Astrocyte (in vitro differentiated cells and primary cell): Measurements from ENCODE around the gene PLCL2.

Source experiments
- CTCF ChIP-seq: IDR thresholded peaks from 2 replicates; pipeline ENCODE4 v1.5.1; 2011; ENCODE audit warnings: low read depth, mild to moderate bottlenecking, inconsistent platforms, low read length, moderate library complexity; ENCODE audit not compliant: insufficient read depth
- EZH2 ChIP-seq: IDR thresholded peaks from 2 replicates; pipeline ENCODE4 v1.6.1; 2012; ENCODE audit warnings: mild to moderate bottlenecking, low read length, inconsistent platforms; ENCODE audit not compliant: insufficient read depth

DNA sequence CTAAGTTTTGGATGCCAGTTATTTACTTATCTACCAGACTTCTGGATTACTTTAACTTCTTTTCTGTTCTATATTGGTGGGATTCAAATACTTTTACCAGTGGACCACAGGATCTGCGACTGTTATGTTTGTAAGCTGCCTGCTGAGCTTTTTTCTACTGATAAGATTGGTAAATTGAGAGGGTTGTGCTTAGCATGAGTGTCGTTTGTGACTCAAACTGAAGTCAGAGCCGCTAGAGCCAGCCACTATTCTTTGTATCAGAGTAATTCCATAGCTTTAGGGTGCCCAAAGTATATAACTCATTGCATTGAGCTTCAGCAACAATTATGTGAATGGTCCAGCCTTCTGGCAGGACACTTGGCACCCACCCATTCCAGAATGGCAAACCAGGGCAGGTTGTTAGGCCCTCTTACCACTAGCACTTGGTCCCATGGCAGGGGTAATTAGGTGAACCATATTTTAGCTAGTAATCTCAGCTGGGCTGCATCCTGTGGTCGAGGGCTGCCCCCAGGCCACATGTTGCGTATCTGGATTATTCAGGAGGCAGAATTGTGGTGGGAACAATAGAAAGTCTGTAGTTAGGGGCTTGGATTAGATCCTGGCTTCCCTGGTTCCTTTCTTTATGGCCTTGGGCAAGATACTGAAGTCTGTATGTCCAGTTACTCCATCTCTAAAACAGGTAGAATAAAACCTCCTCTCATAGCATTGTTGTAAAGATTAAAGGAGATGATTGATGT is 6.0 kb downstream of the PLCL2 start:
- TF ChIP-seq CTCF (no peak), EZH2 (no peak)
